ENCODE measurements around the gene FCRL3. TPM values are rescaled to one million over a fixed set of nuclear protein-coding genes. Genes with fewer than 3 reads are reported as not detected.

Gene FCRL3
- total and polyA plus RNA-seq, 2 of the 13 experiments (the other 11 are each of a cell fraction or from before 2014, with no cell fraction given), result not detected

GRCh38 chr1:157697781-157698569 lies 2.6 kb downstream of the FCRL3 start:
- Histone ChIP-seq H3K36me3 (replicated peaks in 1 of 2; ENCODE audit: control insufficient read depth in 1 of 2, insufficient read depth in 2 of 2, low read length in 2 of 2) (no peaks in the 10 kb centered on the region), H3K9me3 (ENCODE audit: low read length) (no peaks in the 10 kb centered on the region), H4K20me1 (ENCODE audit: insufficient read depth, low read length) (no peaks in the 10 kb centered on the region), H3K4me1 (ENCODE audit: insufficient read depth, low read length) (no peaks in the 10 kb centered on the region), H3K27ac (ENCODE audit: extremely low read length, insufficient read depth, low read length) (no peak overlapping the region), H2AFZ (ENCODE audit: low read length) (no peak overlapping the region), H3K4me2 (ENCODE audit: low read depth, low read length) (no peak overlapping the region), H3K79me2 (ENCODE audit: insufficient read depth, low read length) (no peaks in the 10 kb centered on the region), H3K4me3 (replicated peaks in 1 of 3; ENCODE audit: insufficient read depth in 1 of 3, low read depth in 2 of 3, low read length in 3 of 3) (no peak overlapping the region), H3K9ac (ENCODE audit: insufficient read depth, low read depth, low read length) (no peak overlapping the region), H3K27me3 (ENCODE audit: control insufficient read depth in 1 of 2, insufficient read depth in 2 of 2, low read length in 2 of 2) (0 out of 5 replicates have a peak, but pooled peaks cover 0 to 1% of the 10 kb centered on the region in 2 experiments)
- intact Hi-C loops (cut with micrococcal nuclease; ENCODE audit: unreplicated experiment) (loop anchor here (10.0 kb wide), 1 partner anchor 323 kb away; no protein-coding TSS in a partner anchor), in situ Hi-C loops (cut with HindIII; ENCODE audit: extremely low pct_ligation_motif_present, low pct_unique_long_range_greater_than_20kb) (no loop called here)
- 6% methylated on average over 4 of the region's 4 CpGs for WGBS (ENCODE audit: low lambda C conversion rate)
- ChIA-PET POLR2A (no interaction called here), CTCF (ENCODE audit: low intra/inter-chr PET ratio, low total read pairs) (no interaction called here)
- TF ChIP-seq ZNF790 (CRISPR knock-in tag; IDR thresholded peaks at IDR 0.05; ENCODE audit: borderline replicate concordance), result no peak
- no peak for TF ChIP-seq ADNP (CRISPR knock-in tag; IDR thresholded peaks at IDR 0.05)
- no peak for TF ChIP-seq ZHX1 (CRISPR knock-in tag; IDR thresholded peaks at IDR 0.05; ENCODE audit: low read depth)
- no peak for TF ChIP-seq ATF7 (IDR thresholded peaks at IDR 0.05)
- TF ChIP-seq ATF7 (CRISPR knock-in tag; IDR thresholded peaks at IDR 0.05), result no peak
- TF ChIP-seq HOXA5 (CRISPR knock-in tag; IDR thresholded peaks at IDR 0.05), result no peak
- TF ChIP-seq ARNT2 (CRISPR knock-in tag; IDR thresholded peaks at IDR 0.05; ENCODE audit: low read depth), result no peak
- no peak for TF ChIP-seq ZMAT5 (CRISPR knock-in tag; IDR thresholded peaks at IDR 0.05; ENCODE audit: borderline replicate concordance, low read depth)
- no peak for TF ChIP-seq ZNF101 (CRISPR knock-in tag; IDR thresholded peaks at IDR 0.05; ENCODE audit: borderline replicate concordance, low read depth)
- TF ChIP-seq ZNF264 (CRISPR knock-in tag; IDR thresholded peaks at IDR 0.05), result no peak
- TF ChIP-seq PPARG (CRISPR knock-in tag; conservative IDR thresholded peaks at IDR 0.05), result no peak
- TF ChIP-seq HMGA1 (CRISPR knock-in tag; conservative IDR thresholded peaks at IDR 0.05), result no peak
- no peak for TF ChIP-seq SMAD9 (CRISPR knock-in tag; IDR thresholded peaks at IDR 0.05)
- no peak for TF ChIP-seq NR2C2 (CRISPR knock-in tag; IDR thresholded peaks at IDR 0.05; ENCODE audit: borderline replicate concordance)
- no peak for TF ChIP-seq ZBTB7A (CRISPR knock-in tag; IDR thresholded peaks at IDR 0.05)
- TF ChIP-seq YEATS2 (CRISPR knock-in tag; IDR thresholded peaks at IDR 0.05; ENCODE audit: borderline replicate concordance), result no peak
- TF ChIP-seq ZNF879 (CRISPR knock-in tag; IDR thresholded peaks at IDR 0.05), result no peak
- TF ChIP-seq ISX (CRISPR knock-in tag; conservative IDR thresholded peaks at IDR 0.05), result no peak
- TF ChIP-seq ZBTB2 (CRISPR knock-in tag; IDR thresholded peaks at IDR 0.05; ENCODE audit: low read depth), result no peak
- no peak for TF ChIP-seq ZNF619 (CRISPR knock-in tag; IDR thresholded peaks at IDR 0.05)
- no TSS peak for BruUV-seq (replicated peaks)
- FAIRE-seq, result no peak
- ATAC-seq, result no peak
- no peak for DNase-seq (ENCODE audit: low spot score)

All from HepG2 (cell line).